Activated T-helper 17 cell treated with anti-CD3 and anti-CD28 coated beads, Interleukin-2, amount 50 U/mL, for 72 hours (primary cell): ENCODE data around the gene CSN2. TPM values are rescaled to one million over a fixed set of nuclear protein-coding genes. Genes with fewer than 3 reads are reported as not detected.

Experiments used
- ATAC-seq: fragments of 150-1000 bp; cut with Tn5 transposase; replicated peaks from 2 replicates; pipeline ENCODE4 v1.10.0; 2021; ENCODE audit warnings: mild to moderate bottlenecking, moderate library complexity
- H3K27ac Mint-ChIP-seq: one replicate; pipeline ENCODE4 v1.8.0; 2022; ENCODE audit warnings: mixed read lengths
- H3K27me3 Mint-ChIP-seq: one replicate; pipeline ENCODE4 v1.8.0; 2022; ENCODE audit warnings: mixed read lengths
- H3K36me3 Mint-ChIP-seq: one replicate; pipeline ENCODE4 v1.8.0; 2022; ENCODE audit warnings: low read depth, mild to moderate bottlenecking, mixed read lengths
- H3K4me1 Mint-ChIP-seq: one replicate; pipeline ENCODE4 v1.8.0; 2022; ENCODE audit warnings: mixed read lengths
- H3K4me3 Mint-ChIP-seq: one replicate; pipeline ENCODE4 v1.8.0; 2022; ENCODE audit warnings: mild to moderate bottlenecking, mixed read lengths
- H3K9me3 Mint-ChIP-seq: one replicate; pipeline ENCODE4 v1.8.0; 2022; ENCODE audit warnings: mixed read lengths
- total RNA-seq, 2 donors: library from RNA; stranded (reverse); gene quantifications; one replicate each; pipeline ENCODE4 v1.2.3, GENCODE V29; 2022

The CSN2 gene, protein sequence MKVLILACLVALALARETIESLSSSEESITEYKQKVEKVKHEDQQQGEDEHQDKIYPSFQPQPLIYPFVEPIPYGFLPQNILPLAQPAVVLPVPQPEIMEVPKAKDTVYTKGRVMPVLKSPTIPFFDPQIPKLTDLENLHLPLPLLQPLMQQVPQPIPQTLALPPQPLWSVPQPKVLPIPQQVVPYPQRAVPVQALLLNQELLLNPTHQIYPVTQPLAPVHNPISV
- total RNA-seq: not detected

GRCh38 chr4:69965628-69966027 is at the start of gene CSN2:
Gene CSN2, minus strand, starts transcription at chr4:69965728. Its CDS starts 4,733 bp downstream, at chr4:69960995.
- Mint-ChIP-seq H3K27me3 (no peaks in the 10 kb centered on the region), H3K4me1 (no peaks in the 10 kb centered on the region), H3K4me3 (no peak within 1 kb of the TSS), H3K27ac (no peak within 1 kb of the TSS), H3K36me3 (no peaks in the 10 kb centered on the region), H3K9me3 (no peaks in the 10 kb centered on the region)
- ATAC-seq: no peak

- ATAC-seq: no peak
- no peaks in the 10 kb centered on the region for H3K9me3 Mint-ChIP-seq
- H3K27me3 Mint-ChIP-seq: no peaks in the 10 kb centered on the region
- H3K27ac Mint-ChIP-seq: no peak overlapping the region
- H3K4me1 Mint-ChIP-seq: no peaks in the 10 kb centered on the region
- H3K36me3 Mint-ChIP-seq: no peaks in the 10 kb centered on the region
- H3K4me3 Mint-ChIP-seq: no peak overlapping the region
These were observed 43.2 kb upstream of the CSN2 start for GRCh38 chr4:70008771-70009170.

DNA sequence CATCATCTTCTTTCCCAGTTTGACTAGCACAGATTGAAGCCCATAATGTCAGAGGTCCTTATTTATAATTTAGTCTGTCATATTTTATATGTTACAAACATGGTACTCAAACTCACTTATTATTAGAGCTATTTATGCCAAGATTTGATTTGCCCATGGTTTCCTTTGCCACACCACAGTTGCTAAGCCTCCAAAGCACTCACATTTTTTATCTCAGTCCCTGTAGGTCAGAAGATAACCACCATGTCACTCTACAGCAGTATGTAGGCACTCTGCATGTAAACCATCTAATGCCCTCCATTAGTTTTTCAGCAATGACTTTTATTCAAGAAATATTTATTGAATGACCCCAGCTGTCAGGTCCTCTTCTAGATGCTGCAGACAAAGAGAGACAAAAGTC is 37.0 kb upstream of the CSN2 start:
- Mint-ChIP-seq H3K9me3 (peaks cover 4% of the 10 kb centered on the region), H3K4me1 (no peaks in the 10 kb centered on the region), H3K4me3 (no peak overlapping the region), H3K36me3 (no peaks in the 10 kb centered on the region), H3K27ac (no peak overlapping the region), H3K27me3 (peaks cover 4% of the 10 kb centered on the region)
- ATAC-seq: no peak

DNA sequence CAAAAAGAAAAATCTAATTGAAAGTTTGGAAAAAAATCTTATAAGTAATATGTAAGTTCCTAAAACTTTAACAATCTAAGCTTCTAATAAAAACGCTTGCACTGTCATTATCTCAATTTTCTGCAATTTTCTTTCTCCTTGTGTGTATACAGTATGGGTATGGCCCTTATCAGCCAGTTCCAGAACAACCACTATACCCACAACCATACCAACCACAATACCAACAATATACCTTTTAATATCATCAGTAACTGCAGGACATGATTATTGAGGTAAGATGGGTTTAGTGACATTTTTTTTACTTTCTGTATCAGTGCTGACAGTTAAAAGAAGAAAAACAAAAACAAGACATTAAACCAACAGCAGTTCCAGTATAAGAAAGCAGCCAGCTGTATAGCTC is 35.2 kb upstream of the CSN2 start:
- H3K36me3 Mint-ChIP-seq: no peaks in the 10 kb centered on the region
- peaks cover 4% of the 10 kb centered on the region for H3K27me3 Mint-ChIP-seq
- no peak overlapping the region for H3K27ac Mint-ChIP-seq
- H3K9me3 Mint-ChIP-seq: peaks cover 4% of the 10 kb centered on the region
- no peaks in the 10 kb centered on the region for H3K4me1 Mint-ChIP-seq
- ATAC-seq: no peak
- H3K4me3 Mint-ChIP-seq: no peak overlapping the region

DNA sequence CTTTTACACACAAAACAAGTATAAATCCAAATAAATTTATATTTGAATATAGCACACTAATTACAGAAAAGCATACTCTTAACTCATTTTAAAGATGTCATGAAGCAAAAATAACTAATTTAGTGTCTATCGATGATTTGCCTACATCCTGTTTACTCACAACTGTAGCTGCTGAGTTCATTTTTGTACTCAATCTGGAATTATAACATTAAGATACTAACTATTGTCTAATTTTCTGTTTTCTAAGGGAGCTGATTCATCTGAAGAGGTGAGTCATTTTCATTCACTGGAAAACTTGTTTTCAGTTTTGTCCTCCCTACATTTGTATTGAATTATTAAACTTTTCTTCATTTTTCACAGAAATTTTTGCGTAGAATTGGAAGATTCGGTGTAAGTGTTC is 33.9 kb upstream of the CSN2 start:
- Mint-ChIP-seq H3K27ac (no peak overlapping the region), H3K27me3 (peaks cover 4% of the 10 kb centered on the region), H3K4me1 (no peaks in the 10 kb centered on the region), H3K36me3 (no peaks in the 10 kb centered on the region), H3K4me3 (no peak overlapping the region), H3K9me3 (peaks cover 4% of the 10 kb centered on the region)
- ATAC-seq: no peak

DNA sequence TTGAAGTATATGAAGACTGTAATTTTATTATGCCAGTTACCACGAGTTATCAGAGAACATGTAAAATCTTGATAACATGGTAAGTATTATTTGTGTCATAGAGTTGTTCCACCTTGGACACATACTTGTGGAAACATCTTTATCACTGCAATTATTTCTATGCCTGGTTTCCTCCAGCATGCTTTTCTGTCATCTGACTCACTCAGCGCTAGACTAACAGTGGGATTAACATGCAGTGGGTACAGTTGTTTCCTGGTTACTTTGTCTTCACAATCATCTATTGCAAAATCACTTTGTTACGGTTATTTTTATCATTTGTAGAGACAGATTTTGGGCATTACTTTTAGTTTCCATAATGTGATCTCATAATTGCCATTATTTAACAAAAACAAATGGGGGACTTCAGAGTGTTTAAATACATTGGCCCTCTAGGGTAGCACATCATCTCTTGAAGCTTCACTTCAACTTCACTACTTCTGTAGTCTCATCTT is 30.0 kb upstream of the CSN2 start, which contains the start of gene STATH:
Gene STATH (plus strand): TSS at position 441 of the 491 bp plus-strand sequence. CDS start 2,472 bp downstream, outside the sequence.
- Mint-ChIP-seq H3K9me3 (peaks cover 4% of the 10 kb centered on the region), H3K27ac (no peak within 1 kb of the TSS), H3K4me1 (no peaks in the 10 kb centered on the region), H3K4me3 (no peak within 1 kb of the TSS), H3K36me3 (no peaks in the 10 kb centered on the region), H3K27me3 (peaks cover 4% of the 10 kb centered on the region)
- no peak for ATAC-seq

DNA sequence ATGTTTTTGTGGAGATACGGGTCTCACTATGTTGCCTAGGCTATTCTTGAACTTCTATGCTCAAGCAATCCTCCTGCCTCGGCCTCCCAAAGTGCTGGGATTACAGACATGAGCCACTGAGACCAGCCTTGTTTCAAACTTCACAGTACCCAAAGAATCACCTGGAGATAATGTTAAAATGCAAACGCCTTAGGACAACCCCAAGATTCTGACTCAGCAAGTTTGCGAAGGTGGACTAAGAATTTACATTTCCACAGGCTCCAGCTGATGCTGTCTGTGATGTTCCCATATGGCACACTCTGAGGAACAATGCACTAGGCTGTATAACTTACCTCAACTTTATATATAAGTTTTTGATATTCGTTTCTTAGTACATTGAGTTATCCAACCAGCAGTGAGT is 29.3 kb upstream of the CSN2 start:
- Mint-ChIP-seq H3K4me1 (no peaks in the 10 kb centered on the region), H3K27ac (no peak overlapping the region), H3K36me3 (no peaks in the 10 kb centered on the region), H3K27me3 (peaks cover 4% of the 10 kb centered on the region), H3K4me3 (no peak overlapping the region), H3K9me3 (peaks cover 4% of the 10 kb centered on the region)
- no peak for ATAC-seq

GRCh38 chr4:69991016-69991415 is 25.5 kb upstream of the CSN2 start:
- Mint-ChIP-seq H3K27ac (no peak overlapping the region), H3K4me1 (no peaks in the 10 kb centered on the region), H3K4me3 (no peak overlapping the region), H3K9me3 (no peaks in the 10 kb centered on the region), H3K36me3 (no peaks in the 10 kb centered on the region), H3K27me3 (no peaks in the 10 kb centered on the region)
- ATAC-seq: no peak

GRCh38 chr4:69986663-69987062 is 21.1 kb upstream of the CSN2 start:
- ATAC-seq: no peak
- Mint-ChIP-seq H3K4me3 (no peak overlapping the region), H3K27ac (no peak overlapping the region), H3K4me1 (no peaks in the 10 kb centered on the region), H3K36me3 (no peaks in the 10 kb centered on the region), H3K27me3 (no peaks in the 10 kb centered on the region), H3K9me3 (no peaks in the 10 kb centered on the region)

DNA sequence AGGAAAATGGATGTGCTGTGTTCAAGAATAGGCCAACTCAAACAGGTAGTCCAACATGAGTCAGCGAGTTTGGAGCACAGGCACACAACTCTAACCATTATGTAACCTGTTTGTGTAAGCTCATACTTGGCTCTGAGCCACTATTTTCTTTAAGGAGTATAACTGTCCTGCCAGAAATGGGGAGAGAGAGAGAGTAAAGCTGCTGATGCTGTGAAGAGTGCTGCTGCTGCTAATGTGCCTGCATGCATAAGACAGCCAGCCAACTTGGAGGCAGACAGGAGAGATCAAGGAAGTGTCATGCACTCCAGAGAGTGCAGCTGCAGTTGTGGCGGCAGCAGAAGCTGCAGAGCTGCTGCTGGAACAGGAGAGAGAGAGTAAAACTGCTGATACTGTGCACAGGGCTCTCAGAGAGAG is 18.5 kb upstream of the CSN2 start:
- H3K27me3 Mint-ChIP-seq: peaks cover 4% of the 10 kb centered on the region
- no peak for ATAC-seq
- peaks cover 4% of the 10 kb centered on the region for H3K9me3 Mint-ChIP-seq
- H3K4me1 Mint-ChIP-seq: no peaks in the 10 kb centered on the region
- H3K4me3 Mint-ChIP-seq: no peak overlapping the region
- H3K27ac Mint-ChIP-seq: no peak overlapping the region
- H3K36me3 Mint-ChIP-seq: no peaks in the 10 kb centered on the region

GRCh38 chr4:69977582-69977981 is 12.1 kb upstream of the CSN2 start:
- peaks cover 4% of the 10 kb centered on the region for H3K27me3 Mint-ChIP-seq
- H3K27ac Mint-ChIP-seq: no peak overlapping the region
- no peaks in the 10 kb centered on the region for H3K36me3 Mint-ChIP-seq
- H3K9me3 Mint-ChIP-seq: peaks cover 4% of the 10 kb centered on the region
- no peaks in the 10 kb centered on the region for H3K4me1 Mint-ChIP-seq
- H3K4me3 Mint-ChIP-seq: no peak overlapping the region
- no peak for ATAC-seq

GRCh38 chr4:69974631-69975030 is 9.1 kb upstream of the CSN2 start:
- H3K4me1 Mint-ChIP-seq: no peaks in the 10 kb centered on the region
- H3K27ac Mint-ChIP-seq: no peak overlapping the region
- no peak overlapping the region for H3K4me3 Mint-ChIP-seq
- peaks cover 4% of the 10 kb centered on the region for H3K27me3 Mint-ChIP-seq
- H3K9me3 Mint-ChIP-seq: no peaks in the 10 kb centered on the region
- no peak for ATAC-seq
- no peaks in the 10 kb centered on the region for H3K36me3 Mint-ChIP-seq

DNA sequence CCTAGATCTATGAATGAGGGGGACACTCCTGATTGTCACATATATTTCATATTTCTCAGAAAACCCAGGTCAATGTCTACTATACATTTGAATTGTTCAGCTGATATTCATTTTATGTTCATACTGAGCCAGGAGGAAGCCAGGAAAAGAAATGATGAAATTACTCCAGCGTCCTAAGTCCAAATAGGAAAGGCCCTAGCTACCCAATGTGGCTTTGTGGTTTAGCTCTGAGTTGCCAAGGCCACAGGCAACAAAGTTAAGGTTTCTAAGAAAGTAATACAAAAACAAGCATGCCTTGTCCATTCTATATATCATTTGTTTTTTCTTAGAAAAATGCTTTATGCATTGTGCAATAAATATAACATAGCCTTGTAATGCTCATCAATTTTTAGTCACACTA is 4.5 kb upstream of the CSN2 start:
- no peaks in the 10 kb centered on the region for H3K4me1 Mint-ChIP-seq
- H3K4me3 Mint-ChIP-seq: no peak overlapping the region
- no peaks in the 10 kb centered on the region for H3K27me3 Mint-ChIP-seq
- H3K36me3 Mint-ChIP-seq: no peaks in the 10 kb centered on the region
- H3K9me3 Mint-ChIP-seq: no peaks in the 10 kb centered on the region
- H3K27ac Mint-ChIP-seq: no peak overlapping the region
- no peak for ATAC-seq

GRCh38 chr4:69957209-69957608 is 8.3 kb downstream of the CSN2 start:
- Mint-ChIP-seq H3K4me1 (peaks cover 4% of the 10 kb centered on the region), H3K27me3 (no peaks in the 10 kb centered on the region), H3K4me3 (no peak overlapping the region), H3K9me3 (no peaks in the 10 kb centered on the region), H3K36me3 (no peaks in the 10 kb centered on the region), H3K27ac (no peak overlapping the region)
- ATAC-seq: no peak

DNA sequence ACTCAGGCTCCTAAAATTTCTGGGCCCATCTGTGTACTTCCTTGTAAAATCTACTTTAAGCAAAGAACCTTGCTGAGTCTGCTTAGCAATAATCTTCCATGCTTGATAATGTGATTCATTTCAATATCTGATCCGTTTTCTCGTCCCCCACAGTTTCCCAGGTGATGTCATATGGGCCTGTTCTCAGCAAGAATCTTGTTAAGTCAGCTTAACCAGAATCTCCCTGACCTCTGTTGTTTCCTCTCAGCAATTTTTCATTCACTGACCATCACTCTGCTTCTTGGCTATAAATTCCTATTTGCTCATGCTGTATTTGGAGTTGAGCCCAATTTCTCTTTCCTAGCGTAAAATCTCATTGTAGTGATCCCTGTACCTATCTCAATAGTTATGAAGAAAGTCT is 13.9 kb downstream of the CSN2 start:
- no peak for ATAC-seq

GRCh38 chr4:69936566-69936965 is 29.0 kb downstream of the CSN2 start:
- Mint-ChIP-seq H3K27ac (no peak overlapping the region), H3K36me3 (no peaks in the 10 kb centered on the region), H3K4me1 (no peaks in the 10 kb centered on the region), H3K27me3 (no peaks in the 10 kb centered on the region), H3K9me3 (no peaks in the 10 kb centered on the region), H3K4me3 (no peak overlapping the region)
- ATAC-seq: no peak

More for the DNA sequence above, 13.9 kb downstream of the CSN2 start:
- Mint-ChIP-seq H3K4me1 (no peaks in the 10 kb centered on the region), H3K27me3 (no peaks in the 10 kb centered on the region), H3K4me3 (no peak overlapping the region), H3K9me3 (no peaks in the 10 kb centered on the region), H3K36me3 (no peaks in the 10 kb centered on the region), H3K27ac (no peak overlapping the region)
